ENCODE results near the gene APP.
"Not testable (repeated sequence)": the region's sequence is repeated elsewhere in the genome, so short reads cannot be mapped to it uniquely, and the experiment has no call there.

The APP gene

GRCh38 chr21:26162081-26162480, 8.5 kb downstream of the APP start:
- DNase-seq = no peak

GRCh38 chr21:26159869-26160268, 10.7 kb downstream of the APP start:
- no peak for DNase-seq

GRCh38 chr21:26157801-26158200, 12.8 kb downstream of the APP start:
- no peak for DNase-seq

DNA sequence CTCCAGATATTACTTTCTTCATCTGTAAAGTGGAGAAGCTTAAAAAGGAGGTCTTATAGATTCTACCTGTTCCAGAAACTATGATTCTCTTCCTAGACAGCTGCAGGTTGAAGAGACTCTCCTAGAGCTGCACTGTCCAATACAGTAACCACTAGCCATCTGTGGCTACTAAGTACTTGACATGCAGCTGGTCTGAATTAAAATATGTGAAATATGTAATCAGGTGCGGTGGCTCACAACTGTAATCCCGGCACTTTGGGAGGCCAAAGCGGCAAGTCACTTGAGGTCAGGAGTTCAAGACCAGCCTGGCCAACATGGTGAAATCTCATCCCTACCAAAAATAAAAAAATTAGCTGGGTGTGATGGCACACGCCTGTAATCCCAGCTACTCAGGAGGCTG, 15.8 kb downstream of the APP start:
- DNase-seq = no peak

DNA sequence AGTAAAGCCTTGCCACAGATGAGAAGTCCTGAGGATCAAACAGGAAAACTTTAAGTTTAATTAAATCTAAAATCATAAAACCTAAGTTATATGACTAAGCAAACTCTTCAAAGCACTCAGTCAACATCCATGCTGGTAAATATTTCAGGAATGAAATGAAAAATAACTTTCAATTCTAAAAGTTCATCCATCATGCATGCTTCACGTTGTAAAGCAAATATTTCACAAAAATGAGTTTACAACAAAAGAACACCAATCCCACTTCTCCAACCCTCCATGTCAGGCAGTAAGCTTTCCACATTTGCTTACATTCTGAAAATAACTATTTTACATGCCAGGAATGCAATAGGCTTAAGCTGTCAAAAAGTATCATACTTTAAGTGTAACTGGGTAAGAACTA, 16.8 kb downstream of the APP start:
- DNase-seq = no peak

DNA sequence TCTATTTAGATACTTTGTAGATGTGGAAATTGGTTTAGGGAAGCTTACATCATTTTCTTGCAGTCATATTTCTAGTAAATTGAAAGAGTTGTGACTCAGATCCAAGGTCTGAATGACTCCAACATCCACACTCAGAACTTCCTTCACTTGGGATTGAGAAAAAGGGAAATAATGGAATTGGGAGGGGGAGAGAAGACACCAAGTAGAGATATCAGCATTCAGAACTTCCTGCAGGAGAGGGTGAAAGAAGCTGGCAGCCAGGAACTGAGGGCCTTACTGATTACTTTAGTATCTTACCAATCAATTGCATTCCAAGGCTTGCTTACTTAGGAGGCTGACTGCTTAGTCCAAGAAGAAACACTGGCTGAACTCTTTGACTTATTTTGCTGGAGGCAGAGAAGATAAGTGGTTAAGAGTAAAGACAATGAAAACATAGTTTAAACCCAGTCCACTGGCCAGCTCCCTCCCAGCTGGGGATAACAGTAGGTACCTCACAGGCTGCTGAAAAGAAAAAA, 21.7 kb downstream of the APP start:
- no peak for DNase-seq

DNA sequence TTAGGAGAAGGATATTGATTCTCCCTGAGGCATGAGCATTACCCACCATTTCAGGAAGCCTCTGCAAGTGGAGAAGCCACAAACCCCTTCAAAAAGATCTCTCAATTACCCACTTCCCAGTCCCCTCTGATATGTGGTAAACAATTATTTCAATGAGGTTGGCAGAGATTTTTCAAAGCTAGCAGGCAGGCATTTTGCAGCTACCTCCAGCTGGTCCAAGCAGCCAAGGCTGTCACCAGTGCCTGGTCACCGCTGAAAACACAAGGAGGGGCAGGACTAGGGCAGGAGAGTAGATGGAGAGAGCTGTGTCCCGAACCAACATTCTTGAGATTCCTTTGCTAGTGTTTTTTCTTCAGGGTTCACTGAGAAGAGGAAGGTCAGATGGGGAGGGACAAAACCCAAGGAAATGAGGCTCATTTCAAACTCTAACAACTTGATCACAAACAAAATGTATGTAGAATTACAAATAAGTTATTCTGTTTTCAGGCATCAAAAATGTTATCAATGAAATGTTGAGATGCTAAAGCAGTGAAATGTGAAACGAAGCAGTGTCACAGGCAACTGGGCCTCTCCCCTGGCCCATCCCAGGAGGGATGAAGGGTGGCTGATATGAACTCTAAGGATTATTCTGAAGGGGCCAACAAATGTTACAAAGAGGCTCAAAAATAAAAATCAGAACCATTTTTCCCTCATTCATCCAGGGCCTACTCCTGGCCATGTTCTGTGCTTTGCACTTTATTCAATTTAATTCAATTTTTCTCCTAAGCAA, 22.3 kb downstream of the APP start:
- DNase-seq = no peak

DNA sequence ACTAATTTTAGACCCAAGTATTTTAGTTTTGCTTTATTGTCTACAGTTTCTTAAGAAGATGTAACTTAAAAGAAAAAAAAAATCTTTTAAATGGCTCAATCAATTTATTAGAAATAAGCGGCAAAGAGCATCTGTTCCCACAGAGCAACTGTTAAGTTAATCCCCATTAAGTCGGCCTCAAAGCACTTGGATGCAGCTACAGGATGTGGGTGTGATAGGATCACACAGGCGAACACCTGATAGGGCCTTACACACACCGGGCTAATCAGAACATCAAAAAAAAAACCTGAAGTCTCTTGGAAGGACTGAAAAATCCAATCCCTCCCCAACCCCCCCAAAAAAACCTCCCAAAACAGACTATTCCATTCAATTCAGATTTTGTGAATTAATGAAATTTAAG, 23.0 kb downstream of the APP start:
- DNase-seq = no peak

- DNase-seq = no peak
Measured at GRCh38 chr21:26146681-26147080, 23.9 kb downstream of the APP start.

DNA sequence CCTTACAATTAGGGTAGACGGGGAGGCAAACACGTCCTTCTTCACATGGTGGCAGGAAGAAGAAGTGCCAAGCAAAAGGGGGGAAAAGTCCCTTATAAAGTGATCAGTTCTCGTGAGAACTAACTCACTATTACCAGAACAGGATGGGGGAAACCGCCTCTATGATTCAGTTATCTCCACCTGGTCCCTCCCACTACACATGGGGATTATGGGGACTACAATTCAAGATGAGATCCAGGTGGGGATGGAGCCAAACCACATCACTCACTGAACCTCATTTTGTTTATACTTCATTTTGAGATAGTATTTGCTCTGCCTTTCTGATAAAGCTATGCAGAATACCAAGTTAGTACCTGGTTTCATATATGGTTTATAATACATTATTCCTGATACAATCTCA, 26.5 kb downstream of the APP start:
- no peak for DNase-seq

DNA sequence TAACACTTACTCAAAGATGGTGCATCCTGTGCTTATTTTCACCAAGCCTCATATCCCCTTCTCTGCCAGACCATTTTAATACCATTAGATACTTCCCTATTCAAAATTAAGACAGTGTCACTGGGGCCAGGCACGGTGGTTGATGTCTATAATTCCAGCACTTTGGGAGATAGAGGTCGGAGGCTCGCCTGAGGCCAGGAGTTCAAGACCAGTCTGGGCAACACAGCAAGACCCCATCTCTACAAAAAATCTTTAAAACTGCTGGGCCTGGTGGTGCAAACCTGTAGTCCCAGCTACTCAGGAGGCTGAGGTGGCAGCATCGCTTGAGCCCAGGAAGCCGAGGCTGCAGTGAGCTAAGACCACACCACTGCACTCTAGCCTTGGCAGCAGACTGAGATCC, 28.2 kb downstream of the APP start:
- DNase-seq = no peak

GRCh38 chr21:26140926-26141325, 29.6 kb downstream of the APP start:
- DNase-seq = no peak

DNA sequence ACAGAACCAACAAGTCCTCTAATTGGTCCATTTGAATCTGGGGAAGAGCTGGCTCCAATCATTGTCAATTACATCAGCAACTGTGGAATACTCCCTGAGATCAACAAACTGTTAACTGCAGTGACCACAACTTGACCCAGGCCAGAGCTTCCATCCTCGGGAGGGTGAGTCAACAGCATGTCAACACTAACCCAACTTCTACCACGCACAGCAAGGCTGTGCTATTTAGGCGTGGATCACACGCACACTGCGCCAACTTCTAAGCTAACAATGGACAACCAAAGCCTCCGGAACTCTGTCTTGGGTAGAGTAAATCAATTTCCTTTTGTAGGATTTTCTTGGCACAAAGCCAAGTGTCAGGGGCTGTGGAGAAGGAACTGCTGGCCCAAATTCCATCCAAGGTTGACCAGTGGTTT, 30.4 kb downstream of the APP start:
- no peak for DNase-seq

GRCh38 chr21:26138615-26139257, 31.8 kb downstream of the APP start:
- no peak for DNase-seq

DNA sequence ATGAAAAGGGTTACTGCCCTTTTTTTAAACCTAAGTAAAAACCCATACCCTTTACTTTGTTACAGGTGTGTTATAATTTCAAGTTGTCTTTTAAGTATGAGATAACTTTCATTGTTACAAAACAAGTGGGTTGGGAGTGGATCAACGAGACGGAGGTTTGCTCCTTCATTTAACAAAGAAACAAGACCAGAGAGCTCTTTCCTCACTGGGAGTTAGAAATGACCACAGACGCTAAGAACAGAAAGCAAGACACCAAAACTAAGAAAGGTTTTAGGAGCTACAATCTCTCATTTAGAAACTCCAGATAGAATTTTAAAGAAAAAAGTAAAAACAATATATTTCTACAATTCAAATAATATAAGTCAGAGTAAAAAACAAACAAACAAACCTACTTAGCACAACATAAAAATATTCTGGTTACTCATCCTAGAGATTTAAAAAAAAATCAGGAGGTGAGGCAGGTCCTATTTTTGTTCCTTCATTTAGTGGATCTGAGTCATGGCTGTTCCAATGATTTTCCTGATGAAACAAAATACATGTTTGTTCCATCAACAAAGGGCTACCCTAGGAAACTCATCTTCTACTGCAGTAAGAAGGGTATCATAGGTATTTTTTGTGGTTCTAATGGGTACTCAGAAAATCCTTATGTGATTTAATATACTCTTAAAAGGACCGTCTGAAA, 33.0 kb downstream of the APP start:
- DNase-seq = no peak

DNA sequence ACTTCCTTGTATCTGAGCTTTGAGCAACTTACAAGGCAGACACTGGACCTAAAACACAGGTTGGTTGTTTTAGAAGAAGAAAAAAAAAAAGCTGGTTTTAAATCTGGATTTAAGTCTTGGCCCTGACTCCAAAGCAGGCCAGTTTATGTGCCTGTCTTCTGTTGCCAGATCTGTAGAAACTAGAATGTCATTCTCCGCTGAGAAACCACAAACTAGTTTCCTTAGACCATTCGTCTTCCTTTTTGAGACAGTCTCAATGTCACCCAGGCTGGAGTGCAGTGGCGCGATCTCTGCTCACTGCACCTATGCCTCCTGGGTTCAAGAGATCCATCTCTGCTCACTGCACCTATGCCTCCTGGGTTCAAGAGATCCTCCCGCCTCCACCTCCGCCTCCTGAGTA, 33.9 kb downstream of the APP start:
- DNase-seq = no peak

GRCh38 chr21:26135520-26135919, 35.0 kb downstream of the APP start:
- DNase-seq = no peak

GRCh38 chr21:26131554-26131953, 39.0 kb downstream of the APP start:
- DNase-seq = no peak

DNA sequence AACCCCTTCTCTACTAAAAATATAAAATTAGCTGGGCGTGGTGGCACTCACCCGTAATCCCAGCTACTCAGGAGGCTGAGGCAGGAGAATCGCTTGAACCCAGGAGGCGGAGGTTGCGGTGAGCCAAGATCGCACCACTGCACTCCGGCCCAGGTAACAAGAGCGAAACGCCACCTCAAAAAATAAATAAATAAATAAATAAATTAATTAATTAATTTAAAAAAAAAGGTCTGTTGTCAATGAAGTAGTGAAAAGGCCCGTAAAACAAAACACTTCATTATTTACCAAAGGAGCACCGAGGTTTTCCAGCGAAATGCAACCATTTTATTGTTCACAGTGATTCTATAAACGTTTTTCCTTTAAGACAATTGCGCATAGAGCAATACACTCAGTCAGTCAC, 39.5 kb downstream of the APP start:
- DNase-seq = not testable (repeated sequence)

GRCh38 chr21:26130249-26130881, 40.2 kb downstream of the APP start:
- no peak for DNase-seq

GRCh38 chr21:26127918-26128317, 42.7 kb downstream of the APP start:
- no peak for DNase-seq

- no peak for DNase-seq
Measured at GRCh38 chr21:26127073-26127814, 43.3 kb downstream of the APP start.

DNA sequence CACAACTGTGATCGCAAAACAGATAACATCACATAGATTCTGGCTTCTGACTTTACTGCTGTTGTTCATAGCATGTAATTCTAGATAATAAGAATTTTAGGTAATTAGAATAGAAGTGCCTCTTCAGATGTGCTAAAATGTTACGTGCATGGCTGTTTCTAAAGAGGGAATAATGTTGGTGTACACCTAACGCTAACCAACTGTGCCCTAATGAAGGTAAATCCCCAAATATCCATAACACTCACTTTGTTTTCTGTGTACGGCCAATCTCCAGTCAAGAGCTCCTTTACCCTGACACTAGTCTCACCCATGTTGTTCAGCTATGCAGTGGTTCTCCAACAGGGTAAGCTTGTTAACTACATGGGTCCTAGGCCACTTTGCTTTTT, 44.4 kb downstream of the APP start:
- no peak for DNase-seq
